GM12801 (cell line): Measurements from ENCODE around the gene WDR88.

Experiments
- TF ChIP-seq, protein P1 (sequence below): IDR thresholded peaks from one replicate; pipeline ENCODE4 v1.5.1; 2011; ENCODE audit warnings: control low read depth; ENCODE audit not compliant: insufficient read length; ENCODE audit errors: extremely low read depth

The WDR88 gene

DNA sequence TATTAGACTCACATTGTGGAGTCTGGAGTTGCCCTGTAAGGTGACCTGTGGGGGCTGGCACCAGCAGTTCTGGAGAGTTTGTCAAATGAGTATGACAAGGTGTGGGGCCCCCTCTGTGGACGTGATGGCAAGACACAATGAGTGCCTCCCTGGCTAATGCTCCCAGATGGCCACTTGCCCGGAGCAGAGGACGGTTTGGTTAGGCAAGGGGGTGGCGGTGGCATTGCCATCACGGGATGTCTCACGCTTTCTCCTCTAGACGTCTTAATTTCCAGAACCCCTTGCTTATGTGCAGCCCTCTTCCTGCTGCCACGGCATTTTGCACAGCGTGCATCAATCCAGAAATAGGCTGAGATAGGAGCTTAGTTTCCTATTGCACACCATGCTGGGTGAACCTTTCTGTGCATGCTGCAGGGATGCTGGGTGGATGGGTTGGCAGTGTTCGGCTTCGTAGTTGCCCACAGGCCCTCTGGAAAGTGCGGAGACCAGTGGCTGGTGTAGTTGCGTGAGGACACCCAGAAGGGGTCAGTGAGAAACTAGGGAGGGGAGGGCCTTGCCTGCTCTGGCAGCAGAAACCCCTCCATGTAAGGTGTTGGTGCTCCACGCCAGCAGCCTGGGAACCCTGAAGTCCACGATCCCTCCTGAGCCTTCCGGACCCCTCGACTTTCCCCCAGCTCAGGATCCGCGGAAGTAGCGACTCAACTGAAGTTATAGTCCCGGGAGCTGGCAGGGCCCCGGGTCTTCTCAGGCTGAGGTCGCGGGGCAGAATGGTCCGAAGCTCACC, 44.2 kb downstream of the WDR88 start:
- TF ChIP-seq, protein P1, sequence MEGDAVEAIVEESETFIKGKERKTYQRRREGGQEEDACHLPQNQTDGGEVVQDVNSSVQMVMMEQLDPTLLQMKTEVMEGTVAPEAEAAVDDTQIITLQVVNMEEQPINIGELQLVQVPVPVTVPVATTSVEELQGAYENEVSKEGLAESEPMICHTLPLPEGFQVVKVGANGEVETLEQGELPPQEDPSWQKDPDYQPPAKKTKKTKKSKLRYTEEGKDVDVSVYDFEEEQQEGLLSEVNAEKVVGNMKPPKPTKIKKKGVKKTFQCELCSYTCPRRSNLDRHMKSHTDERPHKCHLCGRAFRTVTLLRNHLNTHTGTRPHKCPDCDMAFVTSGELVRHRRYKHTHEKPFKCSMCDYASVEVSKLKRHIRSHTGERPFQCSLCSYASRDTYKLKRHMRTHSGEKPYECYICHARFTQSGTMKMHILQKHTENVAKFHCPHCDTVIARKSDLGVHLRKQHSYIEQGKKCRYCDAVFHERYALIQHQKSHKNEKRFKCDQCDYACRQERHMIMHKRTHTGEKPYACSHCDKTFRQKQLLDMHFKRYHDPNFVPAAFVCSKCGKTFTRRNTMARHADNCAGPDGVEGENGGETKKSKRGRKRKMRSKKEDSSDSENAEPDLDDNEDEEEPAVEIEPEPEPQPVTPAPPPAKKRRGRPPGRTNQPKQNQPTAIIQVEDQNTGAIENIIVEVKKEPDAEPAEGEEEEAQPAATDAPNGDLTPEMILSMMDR = no peak

DNA sequence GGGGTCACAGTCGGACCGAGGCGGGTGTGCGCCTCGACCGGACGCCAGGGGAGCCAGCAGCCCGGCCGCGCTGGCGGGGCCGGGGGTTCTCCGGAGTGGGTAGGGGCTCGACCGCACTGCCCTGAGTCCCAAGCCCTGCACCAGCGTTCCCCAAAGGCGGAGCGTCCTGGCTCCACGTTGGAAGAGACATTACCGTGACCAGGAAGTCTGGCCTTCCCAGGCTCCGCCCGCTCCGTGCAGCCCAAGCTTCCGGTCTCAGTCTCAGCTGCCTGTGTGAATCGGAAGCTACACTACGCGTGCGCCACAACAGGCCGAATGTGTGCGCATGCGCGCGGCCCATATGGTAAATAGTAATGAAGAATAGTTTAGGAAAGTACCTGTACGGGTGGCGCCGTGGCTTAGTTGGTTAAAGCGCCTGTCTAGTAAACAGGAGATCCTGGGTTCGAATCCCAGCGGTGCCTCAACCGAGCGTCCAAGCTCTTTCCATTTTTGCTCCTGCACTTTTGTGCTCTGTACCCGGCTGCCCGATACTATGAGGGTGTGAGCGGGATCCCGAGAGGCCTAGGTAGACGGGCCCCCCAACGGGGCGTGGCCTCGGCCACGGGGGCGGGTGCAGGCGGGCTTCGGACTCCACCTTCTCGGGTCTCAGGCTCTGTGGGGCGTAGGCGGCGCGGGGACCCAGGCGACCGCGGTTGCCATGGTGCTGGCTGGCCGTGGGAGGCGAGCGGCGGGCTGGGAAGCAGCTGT, 44.9 kb downstream of the WDR88 start:
- TF ChIP-seq, protein P1 = no peak

DNA sequence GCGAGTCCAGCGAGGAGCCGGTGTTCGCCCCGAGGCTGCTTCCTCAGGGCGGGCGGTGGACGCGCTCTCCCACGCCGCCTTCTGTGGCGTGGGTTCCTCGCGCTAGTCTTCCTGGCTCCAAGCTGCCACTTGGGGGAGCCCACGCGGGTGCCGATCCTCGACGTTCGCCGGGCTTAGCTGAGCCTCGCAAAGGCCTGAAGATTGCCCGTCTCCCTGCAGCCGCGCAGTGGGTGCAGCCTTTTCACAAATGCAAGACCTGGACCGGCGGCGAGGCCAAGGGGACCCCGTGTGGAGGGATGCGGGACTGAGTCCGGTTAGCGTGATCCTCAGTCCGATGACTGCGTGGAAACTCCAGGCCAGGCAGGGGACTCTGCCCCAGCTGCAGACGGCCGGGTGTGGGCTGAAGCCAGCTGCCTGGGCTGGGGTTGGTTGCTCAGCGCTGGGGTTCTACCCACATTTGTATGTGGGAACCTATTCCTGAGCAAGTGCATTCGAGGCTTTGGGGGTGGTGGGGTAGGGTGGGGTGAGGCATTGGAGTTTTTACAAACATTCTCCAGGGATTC, 45.6 kb downstream of the WDR88 start:
- TF ChIP-seq, protein P1 = no peak

DNA sequence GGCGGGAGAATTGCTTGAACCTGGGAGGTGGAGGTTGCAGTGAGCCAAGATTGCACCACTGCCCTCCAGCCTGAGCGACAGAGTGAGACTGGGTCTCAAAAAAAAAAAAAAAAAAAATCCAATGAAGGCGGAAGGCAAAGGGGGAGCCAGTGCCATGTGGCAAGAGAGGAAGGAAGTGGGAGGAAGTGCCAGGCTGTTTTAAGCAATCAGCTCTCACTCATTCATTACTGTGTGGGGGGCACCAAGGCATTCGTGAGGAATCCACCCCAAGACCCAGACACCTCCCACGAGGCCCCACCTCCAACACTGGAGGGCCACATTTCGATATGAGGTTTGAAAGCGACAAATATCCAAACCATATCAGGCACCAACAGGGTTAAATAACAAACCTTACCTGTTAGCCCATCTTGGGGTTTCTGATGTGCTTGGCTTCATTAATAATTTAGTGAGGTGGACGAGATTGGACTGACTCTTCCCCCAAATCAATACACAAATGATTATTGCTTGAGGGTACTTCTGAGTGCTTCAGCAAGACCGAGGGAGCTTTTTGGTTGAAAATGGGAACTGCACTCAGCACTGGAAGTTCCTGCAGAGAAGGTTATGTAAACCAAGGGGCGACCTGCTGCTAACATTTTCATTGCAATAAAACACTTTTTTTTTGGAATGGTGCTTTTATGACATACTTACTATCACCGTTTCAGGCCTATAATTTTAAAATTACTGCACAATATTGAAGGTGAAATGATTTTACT, 54.7 kb downstream of the WDR88 start:
- TF ChIP-seq, protein P1 = no peak

GRCh38 chr19:33187183-33187540, 55.2 kb downstream of the WDR88 start:
- TF ChIP-seq, protein P1 = no peak

DNA sequence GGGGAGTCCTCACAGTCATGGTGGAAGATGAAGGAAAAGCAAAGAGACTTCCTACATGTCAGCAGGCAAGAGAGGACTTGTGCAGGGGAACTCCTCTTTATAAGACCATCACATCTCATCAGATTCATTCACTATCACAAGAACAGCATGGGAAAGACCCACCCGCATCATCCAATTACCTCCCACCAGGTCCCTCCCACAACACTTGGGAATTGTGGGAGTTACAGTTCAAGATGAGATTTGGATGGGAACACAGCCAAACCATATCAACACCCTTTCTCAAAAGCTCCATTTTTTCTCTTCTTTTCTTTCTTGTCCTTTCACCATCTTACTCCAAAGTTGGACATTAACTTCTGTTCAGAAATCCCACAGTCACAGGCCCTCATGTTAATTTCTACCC, 57.5 kb downstream of the WDR88 start:
- TF ChIP-seq, protein P1 = no peak

GRCh38 chr19:33191501-33191900, 59.6 kb downstream of the WDR88 start:
- TF ChIP-seq, protein P1 = no peak
